GM12892 (cell line): ENCODE results near the gene ROPN1B. TPM values are rescaled to one million over a fixed set of nuclear protein-coding genes. Genes with fewer than 3 reads are reported as not detected.
"Not testable (repeated sequence)": the region's sequence is repeated elsewhere in the genome, so short reads cannot be mapped to it uniquely, and the experiment has no call there.

ENCODE experiments used
- DNase-seq: peaks from one replicate; pipeline ENCODE4 v3.0.0; 2011; ENCODE audit not compliant: insufficient read length
- FAIRE-seq: peaks from 2 replicates; lab custom pipeline; 2011; peaks lifted over from hg19 to GRCh38; lab: Jason Lieb, UNC
- polyA plus RNA-seq: library from polyadenylated mRNA; unstranded; fragments of >200 nt; gene quantifications from one replicate; pipeline ENCODE4 v1.2.1, GENCODE V29; 2012; ENCODE audit warnings: missing spikeins, inconsistent platforms; ENCODE audit not compliant: missing spikeins

Gene ROPN1B
- polyA plus RNA-seq, result not detected

DNA sequence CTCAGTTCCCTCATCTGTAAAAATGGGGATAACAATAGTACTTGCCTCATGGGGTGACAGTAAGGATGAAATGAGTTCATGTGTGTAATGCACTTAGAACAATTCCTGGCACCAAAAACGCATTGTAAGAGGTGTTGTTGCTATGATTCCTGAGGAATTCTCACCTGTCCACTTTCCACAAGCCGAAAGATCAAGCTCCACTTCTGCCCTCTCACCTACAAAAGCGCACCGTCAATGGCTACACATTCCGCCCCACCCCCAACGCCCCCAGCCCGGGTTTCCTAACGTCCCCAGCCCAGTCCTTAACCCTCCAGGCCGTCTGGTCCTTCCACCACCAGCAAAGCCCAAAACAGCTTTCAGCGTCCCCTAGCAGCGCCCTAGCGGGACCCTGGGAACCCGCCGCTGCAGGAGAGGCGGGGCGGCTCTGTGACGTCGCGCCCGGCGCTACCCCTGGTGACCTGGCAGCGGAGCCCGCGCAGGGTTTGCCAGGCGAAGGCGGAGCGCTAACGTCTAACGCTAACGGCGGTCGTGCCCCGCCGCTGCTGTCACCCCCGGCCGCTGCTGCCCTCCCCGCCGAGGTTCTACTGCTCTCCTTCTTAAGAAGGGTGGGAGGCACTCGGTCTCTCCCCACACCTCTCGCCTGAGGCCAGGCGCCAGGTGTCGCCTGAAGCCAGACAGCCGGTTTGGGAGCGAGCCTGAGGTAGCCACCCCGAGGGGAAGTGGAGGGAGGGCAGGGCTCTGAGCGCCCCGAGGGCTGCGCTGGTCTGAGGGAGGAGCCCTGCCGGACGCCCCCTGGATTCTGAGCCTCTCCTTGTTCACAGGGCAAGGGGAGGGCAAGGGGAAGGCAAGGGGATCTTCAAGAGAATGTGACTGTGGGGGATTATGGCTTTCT, at the start of gene ROPN1B:
TSS of gene ROPN1B (plus strand) at position 478 of the 892 bp plus-strand sequence. CDS start 2,877 bp downstream, outside the sequence.
- not testable (repeated sequence) for FAIRE-seq, DNase-seq

GRCh38 chr3:125920191-125920590, 48.8 kb upstream of the ROPN1B start:
- not testable (repeated sequence) for DNase-seq, FAIRE-seq

DNA sequence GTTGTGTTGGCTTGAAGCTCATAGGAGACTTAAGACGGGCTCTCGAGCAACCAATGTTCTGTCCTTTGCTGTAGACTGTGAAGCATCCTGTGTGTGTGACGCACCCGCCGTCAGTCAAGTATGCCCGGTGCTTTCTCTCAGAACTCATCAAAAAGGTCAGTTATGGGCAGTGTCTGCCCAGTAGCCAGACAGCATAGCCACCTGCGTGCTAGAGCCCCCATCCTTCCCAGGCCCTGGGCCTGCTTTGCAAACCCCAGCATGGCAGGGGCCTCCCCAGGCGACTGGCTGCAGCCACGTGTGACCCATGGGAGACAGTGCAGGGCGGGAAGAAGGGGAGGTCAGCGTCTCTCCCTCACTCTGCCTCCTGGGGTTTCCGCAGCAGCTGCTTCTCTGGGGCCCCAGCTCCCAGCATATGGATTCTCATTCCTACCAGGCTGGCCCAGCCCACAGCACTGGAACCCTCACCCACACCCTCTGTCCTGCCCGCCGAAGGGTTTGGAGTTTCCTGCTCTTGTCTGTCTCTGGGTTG, 48.2 kb upstream of the ROPN1B start:
- DNase-seq, FAIRE-seq: not testable (repeated sequence)

GRCh38 chr3:125921712-125922111, 47.3 kb upstream of the ROPN1B start:
- FAIRE-seq, result not testable (repeated sequence)
- peak; percentile 23 for DNase-seq

- not testable (repeated sequence) for DNase-seq, FAIRE-seq
Measured at GRCh38 chr3:125923324-125924115, 45.5 kb upstream of the ROPN1B start.

DNA sequence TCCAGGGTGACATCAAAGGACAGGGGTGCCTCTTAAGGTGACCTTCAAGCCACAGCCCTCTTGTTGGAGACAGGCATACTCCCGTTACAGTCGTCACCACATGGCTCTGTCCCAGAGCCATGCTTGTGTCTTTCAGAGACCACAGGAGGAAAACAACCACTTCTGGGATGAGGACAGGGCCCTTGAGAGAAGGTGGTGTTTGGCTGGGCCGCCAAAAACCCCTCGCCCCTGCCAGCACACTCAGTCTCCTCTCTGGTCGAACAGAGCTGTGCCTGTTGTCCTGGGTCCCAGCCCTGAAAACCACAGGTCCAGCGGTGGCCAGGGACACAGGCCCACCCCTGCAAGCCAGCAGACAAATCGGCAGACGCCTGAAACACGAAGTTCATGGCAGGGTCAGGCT, 44.7 kb upstream of the ROPN1B start:
- FAIRE-seq, result not testable (repeated sequence)

GRCh38 chr3:125925727-125926126, 43.3 kb upstream of the ROPN1B start:
- DNase-seq, FAIRE-seq: not testable (repeated sequence)

More for the DNA sequence above, 44.7 kb upstream of the ROPN1B start:
- not testable (repeated sequence) for DNase-seq

DNA sequence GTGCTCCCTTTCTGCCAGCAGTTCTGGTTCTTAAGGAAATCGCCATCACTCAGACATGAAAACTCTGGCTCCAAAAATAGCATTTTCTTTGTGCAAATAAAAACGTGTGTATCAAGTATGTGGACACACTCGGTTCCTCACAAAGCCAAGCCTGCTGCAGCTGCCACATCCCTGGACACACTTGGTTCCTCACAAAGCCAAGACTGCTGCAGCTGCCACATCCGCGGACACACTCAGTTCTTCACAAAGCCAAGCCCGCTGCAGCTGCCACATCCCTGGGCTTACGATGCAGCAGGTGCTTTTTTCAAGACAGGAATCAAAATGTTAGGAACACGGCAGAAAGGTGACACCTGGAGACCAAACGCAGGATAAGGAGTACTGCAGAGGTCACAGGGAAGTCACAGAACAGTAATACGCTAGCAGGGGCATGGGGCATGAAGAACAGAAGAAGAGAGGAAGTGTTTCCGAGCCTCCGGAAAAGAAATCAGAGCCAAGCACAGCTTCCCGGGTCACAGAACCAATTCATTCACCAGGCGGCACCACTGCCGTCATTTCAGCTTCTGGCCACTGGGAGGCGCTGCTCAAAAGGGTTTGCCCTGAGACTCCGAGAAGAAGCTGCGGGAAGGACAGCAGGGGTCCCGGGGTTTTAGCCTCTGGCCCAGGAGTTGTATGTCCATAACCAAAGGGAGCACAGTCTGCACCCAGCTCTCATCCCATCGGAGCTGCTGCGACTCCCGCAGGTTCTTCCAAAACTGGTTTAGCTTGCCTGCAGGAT, 40.0 kb upstream of the ROPN1B start:
- not testable (repeated sequence) for DNase-seq, FAIRE-seq

DNA sequence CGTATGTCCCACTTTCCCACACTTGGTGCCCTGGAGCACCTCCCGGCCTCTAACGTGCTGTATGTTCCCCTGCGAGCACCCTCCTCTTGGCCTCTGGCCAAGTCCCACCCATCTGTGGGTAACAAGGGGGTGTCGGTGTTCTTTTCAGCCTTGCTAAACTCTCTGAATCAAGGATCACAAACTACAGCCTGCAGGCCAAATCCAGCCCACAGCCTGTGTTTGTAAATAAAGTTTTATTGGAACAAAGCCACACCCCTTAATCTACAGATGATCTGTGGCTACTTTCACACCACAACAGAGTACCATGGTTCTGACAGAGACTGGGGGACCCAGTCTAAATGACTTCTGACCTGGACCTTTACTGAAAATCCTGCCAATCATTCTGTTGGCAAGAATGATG, 39.2 kb upstream of the ROPN1B start:
- DNase-seq, FAIRE-seq: not testable (repeated sequence)

GRCh38 chr3:125931355-125931880, 37.6 kb upstream of the ROPN1B start:
- not testable (repeated sequence) for FAIRE-seq, DNase-seq

GRCh38 chr3:125933397-125934173, 35.4 kb upstream of the ROPN1B start:
- not testable (repeated sequence) for DNase-seq, FAIRE-seq

GRCh38 chr3:125935252-125935874, 33.6 kb upstream of the ROPN1B start:
- FAIRE-seq, DNase-seq: not testable (repeated sequence)

DNA sequence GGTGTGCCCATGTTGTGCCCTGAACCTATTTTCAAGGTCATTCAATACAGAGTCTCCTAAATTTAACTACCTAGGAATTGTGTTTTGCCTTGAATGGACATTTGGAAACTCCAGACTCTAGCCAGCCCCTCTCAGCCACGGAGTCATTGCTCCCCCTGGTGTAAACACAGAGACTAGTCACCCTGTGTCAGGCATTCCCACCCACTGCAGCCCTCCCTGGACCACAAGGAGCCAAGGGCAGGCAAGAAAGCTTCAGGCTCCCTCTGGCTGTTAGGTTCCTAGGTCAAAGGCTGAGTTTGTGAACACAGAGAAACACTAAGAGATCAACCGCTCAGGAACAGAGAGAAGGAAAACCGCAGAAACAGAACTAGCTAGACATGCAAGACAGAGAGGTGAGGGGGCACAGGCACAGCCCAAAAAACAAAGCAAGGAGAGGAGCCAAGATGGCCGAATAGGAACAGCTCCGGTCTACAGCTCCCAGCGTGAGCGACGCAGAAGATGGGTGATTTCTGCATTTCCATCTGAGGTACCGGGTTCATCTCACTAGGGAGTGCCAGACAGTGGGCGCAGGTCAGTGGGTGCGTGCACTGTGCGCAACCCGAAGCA, 32.7 kb upstream of the ROPN1B start:
- DNase-seq, FAIRE-seq: not testable (repeated sequence)

GRCh38 chr3:125936891-125937290, 32.1 kb upstream of the ROPN1B start:
- not testable (repeated sequence) for DNase-seq

GRCh38 chr3:125947806-125948205, 21.2 kb upstream of the ROPN1B start:
- FAIRE-seq, DNase-seq: not testable (repeated sequence)

More at GRCh38 chr3:125936891-125937290, 32.1 kb upstream of the ROPN1B start:
- not testable (repeated sequence) for FAIRE-seq

GRCh38 chr3:125948901-125949300, 20.1 kb upstream of the ROPN1B start:
- not testable (repeated sequence) for DNase-seq, FAIRE-seq

- not testable (repeated sequence) for FAIRE-seq
Measured at GRCh38 chr3:125951176-125951575, 17.8 kb upstream of the ROPN1B start.

More at GRCh38 chr3:125951176-125951575, 17.8 kb upstream of the ROPN1B start:
- DNase-seq, result not testable (repeated sequence)
